Measurements from ENCODE around the gene ARHGEF9.

- TF ChIP-seq EGR1 (IDR thresholded peaks at IDR 0.05) (no peak), NFIC (IDR thresholded peaks at IDR 0.05) (no peak), FOXM1 (IDR thresholded peaks at IDR 0.05; ENCODE audit: borderline replicate concordance, low read depth) (no peak), MAX (IDR thresholded peaks at IDR 0.05) (no peak), REST (IDR thresholded peaks at IDR 0.05; ENCODE audit: low read depth) (no peak), TAF1 (IDR thresholded peaks at IDR 0.05; ENCODE audit: low read depth) (no peak), ZBTB7A (IDR thresholded peaks at IDR 0.05; ENCODE audit: low read depth) (no peak), YY1 (IDR thresholded peaks at IDR 0.05; ENCODE audit: low read depth) (no peak), EP300 (IDR thresholded peaks at IDR 0.05; ENCODE audit: borderline replicate concordance) (no peak), USF1 (IDR thresholded peaks at IDR 0.05) (no peak), RAD21 (IDR thresholded peaks at IDR 0.05; ENCODE audit: low read depth) (no peak), CEBPB (IDR thresholded peaks at IDR 0.05) (no peak), CREB1 (IDR thresholded peaks at IDR 0.05; ENCODE audit: low read depth) (no peak), TEAD4 (IDR thresholded peaks at IDR 0.05) (no peak)
Measured at GRCh38 chrX:63817696-63818095, 32.7 kb upstream of the ARHGEF9 start.

All from Ishikawa (cell line).